Mesodermal cell (in vitro differentiated cells): ENCODE data around the gene CAPN13.
"Not testable (repeated sequence)": the region's sequence is repeated elsewhere in the genome, so short reads cannot be mapped to it uniquely, and the experiment has no call there.

Experiments used
- H3K27ac ChIP-seq: 2 replicates; pipeline ENCODE4 v1.7.0; 2013; ENCODE audit warnings: mild to moderate bottlenecking, low read depth, low read length, moderate library complexity; ENCODE audit not compliant: severe bottlenecking
- H3K36me3 ChIP-seq: 2 replicates; pipeline ENCODE4 v1.7.1; 2013; ENCODE audit warnings: mild to moderate bottlenecking, low read length, moderate library complexity; ENCODE audit not compliant: control insufficient read depth, insufficient read depth
- H3K4me1 ChIP-seq: one replicate; pipeline ENCODE4 v1.7.1; 2013; ENCODE audit warnings: mild to moderate bottlenecking, low read length; ENCODE audit not compliant: insufficient read depth, control insufficient read depth, poor library complexity, severe bottlenecking
- H3K4me3 ChIP-seq: 2 replicates; pipeline ENCODE4 v1.7.0; 2013; ENCODE audit warnings: low read length, control low read depth, mild to moderate bottlenecking; ENCODE audit not compliant: insufficient read depth, poor library complexity, severe bottlenecking; ENCODE audit errors: extremely low read depth
- H3K9me3 ChIP-seq: 2 replicates; pipeline ENCODE4 v1.7.1; 2013; ENCODE audit warnings: mild to moderate bottlenecking, low read length, moderate library complexity; ENCODE audit not compliant: control insufficient read depth
- WGBS, 2 experiments: methylation state at CpG; one replicate each; pipeline ENCODE4 v1.1.5; 2013; ENCODE audit warnings: missing lambda C conversion rate in 2 of 2; ENCODE audit not compliant: insufficient coverage in 2 of 2; 5-methylcytosine and 5-hydroxymethylcytosine counted together

Gene CAPN13

GRCh38 chr2:30701782-30702181 lies 105.5 kb downstream of the CAPN13 start:
- Histone ChIP-seq H3K4me3 (no peak overlapping the region), H3K4me1 (no peaks in the 10 kb centered on the region), H3K9me3 (peaks cover 32% of the 10 kb centered on the region), H3K27ac (no peak overlapping the region), H3K36me3 (no peaks in the 10 kb centered on the region)
- no CpG with 5 or more reads among the region's 2 CpGs for WGBS, 2 experiments

- H3K4me1 ChIP-seq, H3K4me3 ChIP-seq, H3K36me3 ChIP-seq, H3K27ac ChIP-seq: not testable (repeated sequence)
- 87 to 93% methylated on average over 8 to 12 of the region's 18 CpGs for WGBS, 2 experiments
- peaks cover 20% of the 10 kb centered on the region for H3K9me3 ChIP-seq
Measured at GRCh38 chr2:30697242-30698103, 109.8 kb downstream of the CAPN13 start.

GRCh38 chr2:30695749-30696148 lies 111.5 kb downstream of the CAPN13 start:
- peaks cover 7% of the 10 kb centered on the region for H3K9me3 ChIP-seq
- no peak overlapping the region for H3K4me3 ChIP-seq
- no peaks in the 10 kb centered on the region for H3K4me1 ChIP-seq
- no peak overlapping the region for H3K27ac ChIP-seq
- WGBS, 2 experiments = 100% methylated on average over 1 to 3 of the region's 4 CpGs
- H3K36me3 ChIP-seq = no peaks in the 10 kb centered on the region

GRCh38 chr2:30694286-30695055 lies 112.8 kb downstream of the CAPN13 start:
- Histone ChIP-seq H3K36me3 (no peaks in the 10 kb centered on the region), H3K27ac (no peak overlapping the region), H3K9me3 (no peaks in the 10 kb centered on the region), H3K4me1 (no peaks in the 10 kb centered on the region), H3K4me3 (no peak overlapping the region)
- WGBS, 2 experiments = 80 to 89% methylated on average over 3 to 4 of the region's 8 CpGs

GRCh38 chr2:30693821-30694281 lies 113.4 kb downstream of the CAPN13 start:
- no peaks in the 10 kb centered on the region for H3K4me1 ChIP-seq
- H3K36me3 ChIP-seq = no peaks in the 10 kb centered on the region
- no peaks in the 10 kb centered on the region for H3K9me3 ChIP-seq
- no peak overlapping the region for H3K27ac ChIP-seq
- H3K4me3 ChIP-seq = no peak overlapping the region
- WGBS, 2 experiments = 83 to 90% methylated on average over 2 to 3 of the region's 4 CpGs

- no peaks in the 10 kb centered on the region for H3K4me1 ChIP-seq
- no peaks in the 10 kb centered on the region for H3K9me3 ChIP-seq
- WGBS, 2 experiments = 91 to 96% methylated on average over 4 to 7 of the region's 7 CpGs
- no peak overlapping the region for H3K27ac ChIP-seq
- H3K4me3 ChIP-seq = no peak overlapping the region
- H3K36me3 ChIP-seq = no peaks in the 10 kb centered on the region
Measured at GRCh38 chr2:30692829-30693275, 114.4 kb downstream of the CAPN13 start.

GRCh38 chr2:30691948-30692828 lies 115.1 kb downstream of the CAPN13 start:
- Histone ChIP-seq H3K4me1 (no peaks in the 10 kb centered on the region), H3K4me3 (no peak overlapping the region), H3K36me3 (no peaks in the 10 kb centered on the region), H3K27ac (no peak overlapping the region), H3K9me3 (no peaks in the 10 kb centered on the region)
- 84 to 90% methylated on average over 9 to 14 of the region's 16 CpGs for WGBS, 2 experiments

- no peaks in the 10 kb centered on the region for H3K36me3 ChIP-seq
- no peaks in the 10 kb centered on the region for H3K9me3 ChIP-seq
- WGBS, 2 experiments = 85 to 89% methylated on average over 5 to 7 of the region's 7 CpGs
- H3K27ac ChIP-seq = no peak overlapping the region
- no peaks in the 10 kb centered on the region for H3K4me1 ChIP-seq
- H3K4me3 ChIP-seq = no peak overlapping the region
Measured at GRCh38 chr2:30691091-30691947, 115.9 kb downstream of the CAPN13 start.

- no peak overlapping the region for H3K27ac ChIP-seq
- H3K36me3 ChIP-seq = no peaks in the 10 kb centered on the region
- 79% methylated on average over 4 of the region's 5 CpGs; no CpG with 5 or more reads in 1 of the 2 experiments for WGBS, 2 experiments
- H3K9me3 ChIP-seq = no peaks in the 10 kb centered on the region
- no peaks in the 10 kb centered on the region for H3K4me1 ChIP-seq
- no peak overlapping the region for H3K4me3 ChIP-seq
Measured at GRCh38 chr2:30690126-30690561, 117.1 kb downstream of the CAPN13 start.
